K562 (cell line): Measurements from ENCODE around the gene DLK1. TPM values are rescaled to one million over a fixed set of nuclear protein-coding genes. Genes with fewer than 3 reads are reported as not detected.

Experiments
- ATAC-seq: fragments of 200-7000 bp; cut with Tn5 transposase; 3 replicates; pipeline ENCODE4 v1.9.1; 2020; ENCODE audit warnings: moderate library complexity
- BruUV-seq: library from RNA; stranded (reverse); fragments of 400-500 nt; replicated peaks from 2 replicates; lab custom pipeline; 2021; lab: Mats Ljungman, UMichigan
- CTCF ChIA-PET: fragments of 300-600 bp; formaldehyde crosslinking; extraction: SDS; loops from one replicate; lab custom pipeline; 2021; ENCODE audit warnings: low intra/inter-chr PET ratio; lab: Yijun Ruan, JAX
- POLR2A ChIA-PET: fragments of 300-600, 350-650 bp; sonication (Branson Sonifier 250); formaldehyde crosslinking; extraction: SDS; loops from one replicate; lab custom pipeline; 2021; ENCODE audit warnings: antibody characterized with exemption, inconsistent platforms; lab: Yijun Ruan, JAX
- DNase-seq, 4 experiments: peaks; one replicate each; pipeline versions ENCODE4 v3.0.0 to v3.0.0-alpha.2; 2011 to 2018; ENCODE audit warnings: low spot score in 3 of 4, mixed read lengths in 3 of 4; ENCODE audit errors: extremely low read depth in 1 of 4
- FAIRE-seq: peaks from 2 replicates; lab custom pipeline; 2011; peaks lifted over from hg19 to GRCh38; lab: Jason Lieb, UNC
- H2AFZ ChIP-seq: 2 replicates; pipeline ENCODE4 v1.6.0; 2011; ENCODE audit warnings: low read depth, low read length, control low read depth, inconsistent platforms
- H3K27ac ChIP-seq: fragments of 200-600 bp; 3 replicates; pipeline ENCODE4 v1.8.0; 2011; ENCODE audit warnings: low read depth, mild to moderate bottlenecking, control low read depth, inconsistent platforms, low read length, moderate library complexity, mixed read lengths; ENCODE audit errors: extremely low read depth
- H3K27me3 ChIP-seq, 2 experiments: fragments of 300-600 bp in 1 of 2; 2 replicates in 1 of 2; 3 replicates in 1 of 2; pipeline versions ENCODE4 v1.6.0 to v1.8.0; 2011; ENCODE audit warnings: inconsistent platforms in 2 of 2, low read length in 2 of 2, mild to moderate bottlenecking in 1 of 2, mixed read lengths in 1 of 2, moderate library complexity in 1 of 2; ENCODE audit not compliant: control insufficient read depth in 2 of 2, insufficient read depth in 2 of 2
- H3K36me3 ChIP-seq: fragments of 300-600 bp; 3 replicates; pipeline ENCODE4 v1.8.0; 2011; ENCODE audit warnings: mild to moderate bottlenecking, low read length, inconsistent platforms; ENCODE audit not compliant: control insufficient read depth, insufficient read depth
- H3K4me1 ChIP-seq, 2 experiments: fragments of 200-600 bp in 1 of 2; replicated peaks in 1 of 2; 2 replicates in 1 of 2; 3 replicates in 1 of 2; pipeline versions ENCODE4 v1.5.1 to v1.8.0; 2011; ENCODE audit warnings: inconsistent platforms in 2 of 2, low read length in 2 of 2, mild to moderate bottlenecking in 1 of 2, mixed read lengths in 1 of 2, moderate library complexity in 1 of 2; ENCODE audit not compliant: control insufficient read depth in 2 of 2, insufficient read depth in 2 of 2
- H3K4me2 ChIP-seq: 2 replicates; pipeline ENCODE4 v1.6.1; 2011; ENCODE audit warnings: low read length, control low read depth, inconsistent platforms, mixed read lengths; ENCODE audit not compliant: insufficient read depth
- H3K4me3 ChIP-seq: fragments of 200-600 bp; sonication (generic), shearing (Covaris generic); 2 replicates; pipeline ENCODE4 v1.5.1; 2016; ENCODE audit warnings: control low read depth, inconsistent platforms
- H3K79me2 ChIP-seq: fragments of 200-600 bp; 3 replicates; pipeline ENCODE4 v1.8.0; 2011; ENCODE audit warnings: low read length, inconsistent platforms; ENCODE audit not compliant: control insufficient read depth, insufficient read depth
- H3K9ac ChIP-seq, 2 experiments: 2 replicates each; pipeline versions ENCODE4 v1.6.0 to v1.6.1; 2011; ENCODE audit warnings: low read depth in 2 of 2, low read length in 2 of 2, control low read depth in 1 of 2, inconsistent platforms in 1 of 2, mild to moderate bottlenecking in 1 of 2, mixed read lengths in 1 of 2; ENCODE audit not compliant: insufficient read depth in 1 of 2
- H3K9me1 ChIP-seq: one replicate; pipeline ENCODE4 v1.6.0; 2011; ENCODE audit warnings: inconsistent platforms, mild to moderate bottlenecking, low read length, moderate library complexity; ENCODE audit not compliant: control insufficient read depth, insufficient read depth
- H3K9me3 ChIP-seq: replicated peaks from 2 replicates; pipeline ENCODE4 v1.5.1; 2011; ENCODE audit warnings: low read depth, low read length, inconsistent platforms; ENCODE audit not compliant: control insufficient read depth, insufficient read depth
- H4K20me1 ChIP-seq: replicated peaks from 2 replicates; pipeline ENCODE4 v1.6.1; 2011; ENCODE audit warnings: low read length, inconsistent platforms, mixed read lengths; ENCODE audit not compliant: control insufficient read depth, insufficient read depth
- TEAD2 ChIP-seq: fragments of 450-650 bp; IDR thresholded peaks from 2 replicates; pipeline ENCODE4 v1.6.1; 2016; ENCODE audit warnings: missing genetic modification characterization, control low read depth, missing compliant biosample characterization
- WGBS: fragments of 100-300 bp; shearing (Covaris generic); methylation state at CpG from one replicate; pipeline ENCODE4 v1.1.6; 2016; ENCODE audit warnings: low coverage, mixed read lengths; ENCODE audit not compliant: insufficient coverage; ENCODE audit errors: missing lambda C conversion rate; 5-methylcytosine and 5-hydroxymethylcytosine counted together
- in situ Hi-C: fragments of 300-500 bp; cut with MboI; formaldehyde crosslinking; loops from 4 replicates; pipeline ENCODE4 v1.15.0; 2018; ENCODE audit warnings: inconsistent platforms, mixed read lengths
- intact Hi-C: fragments of 100-400 bp; cut with micrococcal nuclease; formaldehyde crosslinking; loops from 2 replicates; pipeline ENCODE4 v1.14.2; 2022
- polyA plus RNA-seq, 8 experiments: library from polyadenylated mRNA; depleted of rRNA in 4 of 8; stranded (reverse) in 5 of 8; unstranded in 3 of 8; fragments of >200 nt; fragmentation: Nextera tagmentation in 2 of 8; fragmentation: Illumina TruSeq in 1 of 8; extraction: Ambion mirVana in 2 of 8; extraction: Trizol in 1 of 8; gene quantifications; 2 replicates each; pipeline versions ENCODE4 v1.2.1 to v1.2.3, GENCODE V29; 2011 to 2014; ENCODE audit warnings: inconsistent platforms in 1 of 8, missing spikeins in 1 of 8
- total RNA-seq, 7 experiments: library from RNA; depleted of rRNA in 6 of 7; stranded (reverse); fragments of >200 nt in 6 of 7; fragmentation: Illumina TruSeq in 2 of 7; extraction: Trizol in 2 of 7; gene quantifications; 2 replicates each; pipeline versions ENCODE4 v1.2.1 to v1.2.3, GENCODE V29; 2011 to 2021; ENCODE audit warnings: low replicate concordance in 1 of 7
- TF ChIP-seq, protein P1 (sequence below): fragments of 450-650 bp; IDR thresholded peaks from 2 replicates; pipeline ENCODE4 v1.6.1; 2018; ENCODE audit not compliant: partially characterized antibody

The DLK1 gene
- total and polyA plus RNA-seq, 9 of the 15 experiments (the other 6 are each of a cell fraction or from before 2014, with no cell fraction given), result 4.4 to 97.2 (median 15.3) TPM

DNA sequence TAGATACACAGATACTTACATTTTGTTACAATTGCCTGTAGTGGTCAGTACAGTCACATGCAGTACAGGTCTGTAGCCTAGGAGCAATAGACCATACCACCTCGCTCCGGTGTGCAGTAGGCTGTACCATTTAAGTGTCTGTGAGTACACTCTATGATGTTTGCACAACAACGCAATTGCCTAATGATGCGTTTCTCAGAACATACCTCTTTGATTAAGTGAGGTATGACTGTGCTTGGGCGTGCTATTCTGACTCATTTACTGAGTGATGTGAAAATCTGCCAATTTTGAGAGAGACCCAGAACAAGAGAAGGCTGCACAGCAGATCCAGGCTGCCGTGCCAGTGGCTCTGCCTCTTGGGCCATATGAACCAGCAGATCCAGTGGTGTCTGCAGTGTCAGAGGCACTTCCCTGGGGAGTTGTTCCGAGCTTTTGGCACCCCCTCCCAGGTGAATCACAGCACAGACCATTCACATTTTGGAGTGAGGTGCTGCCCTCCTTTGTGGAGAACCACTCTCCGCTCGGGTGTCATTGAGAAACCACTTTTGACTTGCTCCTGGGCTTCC, 20.4 kb downstream of the DLK1 start:
- Histone ChIP-seq H3K4me3 (no peak overlapping the region), H3K27me3 (no peaks in the 10 kb centered on the region), H3K4me2 (no peak overlapping the region), H3K79me2 (no peaks in the 10 kb centered on the region), H3K9ac (no peak overlapping the region), H3K36me3 (no peaks in the 10 kb centered on the region), H4K20me1 (no peaks in the 10 kb centered on the region), H3K9me3 (no peaks in the 10 kb centered on the region), H3K4me1 (no peaks in the 10 kb centered on the region), H3K9me1 (no peaks in the 10 kb centered on the region), H3K27ac (no peak overlapping the region), H2AFZ (no peak overlapping the region)
- ATAC-seq, result peak; percentile 29; the same call in 2 of the 3 replicates
- intact Hi-C loops (no loop called here), in situ Hi-C loops (no loop called here)
- 86% methylated on average over 8 of the region's 9 CpGs for WGBS
- FAIRE-seq, result peak; percentile 6
- TF ChIP-seq, protein P1, sequence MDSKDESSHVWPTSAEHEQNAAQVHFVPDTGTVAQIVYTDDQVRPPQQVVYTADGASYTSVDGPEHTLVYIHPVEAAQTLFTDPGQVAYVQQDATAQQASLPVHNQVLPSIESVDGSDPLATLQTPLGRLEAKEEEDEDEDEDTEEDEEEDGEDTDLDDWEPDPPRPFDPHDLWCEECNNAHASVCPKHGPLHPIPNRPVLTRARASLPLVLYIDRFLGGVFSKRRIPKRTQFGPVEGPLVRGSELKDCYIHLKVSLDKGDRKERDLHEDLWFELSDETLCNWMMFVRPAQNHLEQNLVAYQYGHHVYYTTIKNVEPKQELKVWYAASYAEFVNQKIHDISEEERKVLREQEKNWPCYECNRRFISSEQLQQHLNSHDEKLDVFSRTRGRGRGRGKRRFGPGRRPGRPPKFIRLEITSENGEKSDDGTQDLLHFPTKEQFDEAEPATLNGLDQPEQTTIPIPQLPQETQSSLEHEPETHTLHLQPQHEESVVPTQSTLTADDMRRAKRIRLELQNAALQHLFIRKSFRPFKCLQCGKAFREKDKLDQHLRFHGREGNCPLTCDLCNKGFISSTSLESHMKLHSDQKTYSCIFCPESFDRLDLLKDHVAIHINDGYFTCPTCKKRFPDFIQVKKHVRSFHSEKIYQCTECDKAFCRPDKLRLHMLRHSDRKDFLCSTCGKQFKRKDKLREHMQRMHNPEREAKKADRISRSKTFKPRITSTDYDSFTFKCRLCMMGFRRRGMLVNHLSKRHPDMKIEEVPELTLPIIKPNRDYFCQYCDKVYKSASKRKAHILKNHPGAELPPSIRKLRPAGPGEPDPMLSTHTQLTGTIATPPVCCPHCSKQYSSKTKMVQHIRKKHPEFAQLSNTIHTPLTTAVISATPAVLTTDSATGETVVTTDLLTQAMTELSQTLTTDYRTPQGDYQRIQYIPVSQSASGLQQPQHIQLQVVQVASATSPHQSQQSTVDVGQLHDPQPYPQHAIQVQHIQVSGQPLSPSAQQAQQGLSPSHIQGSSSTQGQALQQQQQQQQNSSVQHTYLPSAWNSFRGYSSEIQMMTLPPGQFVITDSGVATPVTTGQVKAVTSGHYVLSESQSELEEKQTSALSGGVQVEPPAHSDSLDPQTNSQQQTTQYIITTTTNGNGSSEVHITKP, result peak; percentile 84
- TF ChIP-seq TEAD2, result no peak
- ChIA-PET CTCF (no interaction called here), POLR2A (no interaction called here)
- no TSS peak for BruUV-seq
- DNase-seq, result no peak
